Measurements from ENCODE around the gene SH2D7.

GRCh38 chr15:78131295-78132061 lies 39.1 kb downstream of the SH2D7 start, which contains the start of gene CIB2:
- TF ChIP-seq, protein P1, sequence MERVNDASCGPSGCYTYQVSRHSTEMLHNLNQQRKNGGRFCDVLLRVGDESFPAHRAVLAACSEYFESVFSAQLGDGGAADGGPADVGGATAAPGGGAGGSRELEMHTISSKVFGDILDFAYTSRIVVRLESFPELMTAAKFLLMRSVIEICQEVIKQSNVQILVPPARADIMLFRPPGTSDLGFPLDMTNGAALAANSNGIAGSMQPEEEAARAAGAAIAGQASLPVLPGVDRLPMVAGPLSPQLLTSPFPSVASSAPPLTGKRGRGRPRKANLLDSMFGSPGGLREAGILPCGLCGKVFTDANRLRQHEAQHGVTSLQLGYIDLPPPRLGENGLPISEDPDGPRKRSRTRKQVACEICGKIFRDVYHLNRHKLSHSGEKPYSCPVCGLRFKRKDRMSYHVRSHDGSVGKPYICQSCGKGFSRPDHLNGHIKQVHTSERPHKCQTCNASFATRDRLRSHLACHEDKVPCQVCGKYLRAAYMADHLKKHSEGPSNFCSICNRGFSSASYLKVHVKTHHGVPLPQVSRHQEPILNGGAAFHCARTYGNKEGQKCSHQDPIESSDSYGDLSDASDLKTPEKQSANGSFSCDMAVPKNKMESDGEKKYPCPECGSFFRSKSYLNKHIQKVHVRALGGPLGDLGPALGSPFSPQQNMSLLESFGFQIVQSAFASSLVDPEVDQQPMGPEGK (CRISPR knock-in tag; IDR thresholded peaks at IDR 0.05; ENCODE audit: borderline replicate concordance): no peak
- TF ChIP-seq ZNF70 (CRISPR knock-in tag; IDR thresholded peaks at IDR 0.05) (no peak), ARNTL (CRISPR knock-in tag; IDR thresholded peaks at IDR 0.05; ENCODE audit: borderline replicate concordance, low read depth) (no peak), ZC3H10 (CRISPR knock-in tag; IDR thresholded peaks at IDR 0.05) (no peak), ZNF8 (CRISPR knock-in tag; IDR thresholded peaks at IDR 0.05) (no peak), RARB (CRISPR knock-in tag; IDR thresholded peaks at IDR 0.05) (no peak), PPARA (CRISPR knock-in tag; IDR thresholded peaks at IDR 0.05; ENCODE audit: borderline replicate concordance) (no peak), ZNF565 (CRISPR knock-in tag; conservative IDR thresholded peaks at IDR 0.05; ENCODE audit: low read depth) (no peak)
- TF ChIP-seq, protein P2, sequence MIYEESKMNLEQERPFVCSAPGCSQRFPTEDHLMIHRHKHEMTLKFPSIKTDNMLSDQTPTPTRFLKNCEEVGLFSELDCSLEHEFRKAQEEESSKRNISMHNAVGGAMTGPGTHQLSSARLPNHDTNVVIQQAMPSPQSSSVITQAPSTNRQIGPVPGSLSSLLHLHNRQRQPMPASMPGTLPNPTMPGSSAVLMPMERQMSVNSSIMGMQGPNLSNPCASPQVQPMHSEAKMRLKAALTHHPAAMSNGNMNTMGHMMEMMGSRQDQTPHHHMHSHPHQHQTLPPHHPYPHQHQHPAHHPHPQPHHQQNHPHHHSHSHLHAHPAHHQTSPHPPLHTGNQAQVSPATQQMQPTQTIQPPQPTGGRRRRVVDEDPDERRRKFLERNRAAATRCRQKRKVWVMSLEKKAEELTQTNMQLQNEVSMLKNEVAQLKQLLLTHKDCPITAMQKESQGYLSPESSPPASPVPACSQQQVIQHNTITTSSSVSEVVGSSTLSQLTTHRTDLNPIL (CRISPR knock-in tag; IDR thresholded peaks at IDR 0.05; ENCODE audit: low read depth): no peak
